ENCODE measurements around the gene FAM193A.
"Not testable (repeated sequence)": the region's sequence is repeated elsewhere in the genome, so short reads cannot be mapped to it uniquely, and the experiment has no call there.

The FAM193A gene

DNA sequence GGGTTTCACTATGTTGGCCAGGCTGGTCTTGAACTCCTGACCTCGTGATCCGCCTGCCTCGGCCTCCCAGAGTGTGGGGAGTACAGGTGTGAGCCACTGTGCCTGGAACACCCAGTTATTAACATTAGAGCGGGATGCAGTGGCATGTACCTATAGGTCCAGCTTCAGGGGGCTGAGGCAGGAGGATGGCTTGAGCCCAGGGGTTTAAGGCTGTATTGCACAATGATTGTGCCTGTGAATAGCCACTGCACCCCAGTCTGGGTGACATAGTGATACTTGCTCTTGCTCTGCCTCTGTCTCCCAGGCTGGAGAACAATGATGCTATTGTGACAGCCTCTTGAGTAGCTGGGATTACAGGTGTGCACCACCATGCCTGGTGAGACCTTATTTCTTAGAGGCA is 39.8 kb downstream of the FAM193A start:
- DNase-seq = no peak

DNA sequence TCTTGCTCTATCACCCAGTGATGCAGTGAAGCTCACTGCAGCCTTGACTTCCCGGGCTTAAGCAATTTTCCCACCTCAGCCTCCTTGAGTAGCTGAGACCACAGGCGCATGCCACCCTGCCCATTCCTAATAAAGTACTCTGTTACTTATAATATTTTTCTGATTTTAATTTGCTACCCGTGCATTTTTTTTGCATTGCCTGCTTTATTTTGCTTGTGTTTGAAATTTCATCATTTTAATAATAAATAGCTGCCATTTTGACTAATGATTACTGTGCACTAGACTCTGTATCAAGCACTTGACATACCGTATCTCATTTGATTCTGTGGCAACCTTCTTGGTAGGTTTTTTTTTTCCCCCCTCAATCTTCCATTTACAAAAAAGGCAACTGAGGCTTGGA is 41.7 kb downstream of the FAM193A start:
- DNase-seq = no peak

DNA sequence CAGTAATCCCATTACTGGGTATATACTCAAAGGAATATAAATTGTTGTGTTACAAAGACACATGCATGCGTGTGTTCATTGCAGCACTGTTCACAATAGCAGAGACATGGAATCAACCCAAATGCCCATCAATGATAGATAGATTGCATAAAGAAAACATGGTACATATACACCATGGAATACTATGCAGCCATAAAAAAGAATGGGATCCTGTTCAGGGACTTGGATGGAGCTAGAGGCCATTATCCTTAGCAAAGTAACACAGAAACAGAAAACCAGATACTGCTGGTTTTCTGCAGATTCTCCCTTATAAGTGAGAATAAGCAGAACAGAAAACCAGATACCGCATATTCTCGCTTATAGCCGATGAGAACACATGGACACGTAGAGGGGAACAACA is 43.5 kb downstream of the FAM193A start:
- no peak for DNase-seq

DNA sequence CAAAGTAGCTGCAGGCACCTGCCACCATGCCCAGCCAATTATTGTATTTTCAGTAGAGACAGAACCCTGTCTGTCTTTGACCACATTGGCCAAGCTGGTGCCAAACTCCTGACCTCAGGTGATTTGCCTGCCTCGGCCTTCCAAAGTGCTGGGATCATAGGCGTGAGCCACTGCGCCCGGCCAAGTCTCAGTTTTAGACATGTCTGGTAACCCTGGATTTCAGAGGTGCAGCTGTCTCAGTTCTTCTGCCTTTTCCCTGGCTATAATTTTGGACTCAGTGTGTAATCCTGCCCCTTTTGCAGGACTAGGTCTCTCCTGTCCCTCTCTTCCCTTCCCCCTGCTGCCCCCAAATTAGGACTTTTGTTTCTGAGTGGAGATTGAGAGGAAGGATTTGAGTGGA is 46.6 kb downstream of the FAM193A start:
- DNase-seq = no peak

DNA sequence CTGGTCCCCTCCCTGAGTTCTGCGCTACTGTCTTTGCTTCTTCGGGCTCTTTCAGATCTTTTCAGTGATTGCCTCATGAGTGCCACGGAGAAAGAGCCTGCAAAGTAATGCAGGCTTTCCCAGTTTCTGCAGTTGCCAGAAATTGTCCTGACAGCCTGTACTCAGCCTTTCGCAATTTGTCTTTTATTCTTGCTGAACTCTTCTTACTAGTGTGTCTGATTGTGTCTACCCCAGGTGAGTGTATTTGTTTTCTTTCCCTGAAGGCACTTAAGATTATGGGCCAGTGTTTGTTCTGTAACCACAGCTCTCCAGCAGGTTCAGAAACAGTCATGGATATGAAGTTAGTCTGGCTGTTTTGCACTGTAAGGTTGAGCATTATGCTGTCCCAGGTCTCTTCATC is 47.1 kb downstream of the FAM193A start:
- peak; percentile 43 for DNase-seq

DNA sequence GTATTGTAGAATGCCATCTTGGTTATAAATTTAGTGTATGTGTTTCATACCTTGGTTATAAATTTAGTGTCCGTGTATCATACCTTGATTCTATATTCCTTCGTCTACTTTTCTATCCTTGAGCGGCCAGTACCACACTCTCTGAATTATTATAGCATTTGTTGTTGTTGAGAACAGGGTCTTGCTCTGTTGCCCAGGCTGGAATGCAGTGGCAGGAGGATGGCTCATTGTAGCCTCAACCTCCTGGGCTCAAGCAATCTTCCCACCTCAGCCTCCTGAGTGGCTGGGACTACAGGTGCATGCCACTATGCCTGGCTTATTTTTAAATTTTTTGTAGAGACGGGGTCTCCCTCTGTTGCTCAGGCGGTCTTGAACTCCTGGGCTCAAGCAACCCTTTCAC is 50.1 kb downstream of the FAM193A start:
- no peak for DNase-seq

DNA sequence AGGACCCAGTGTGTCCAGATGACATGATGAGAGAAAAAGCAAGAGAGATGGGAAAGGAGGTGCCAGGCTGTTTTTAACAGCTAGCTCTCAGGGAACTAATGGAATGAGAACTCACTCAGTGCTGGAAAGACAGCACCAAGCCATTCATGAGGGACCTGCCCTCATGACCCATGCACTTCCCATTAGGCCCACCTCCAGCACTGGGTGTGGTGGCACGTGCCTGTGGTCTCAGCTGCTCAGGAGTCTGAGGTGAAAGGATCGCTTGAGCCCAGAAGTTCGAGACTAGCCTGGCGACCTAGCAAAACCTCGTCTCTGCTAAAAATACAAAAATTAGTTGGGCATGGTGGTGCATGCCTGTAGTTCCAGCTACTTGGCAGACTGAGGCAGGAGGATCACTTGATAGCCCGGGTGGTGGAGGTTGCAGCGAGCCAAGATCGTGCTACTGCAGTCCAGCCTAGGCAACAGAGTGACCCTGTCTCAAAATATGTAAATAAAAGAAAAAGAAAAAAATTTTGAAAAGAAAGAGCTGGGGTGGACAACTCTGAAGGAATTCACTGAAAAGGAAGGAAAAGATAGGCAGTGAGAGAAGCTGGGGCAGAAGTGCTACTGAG is 50.9 kb downstream of the FAM193A start:
- DNase-seq = no peak

DNA sequence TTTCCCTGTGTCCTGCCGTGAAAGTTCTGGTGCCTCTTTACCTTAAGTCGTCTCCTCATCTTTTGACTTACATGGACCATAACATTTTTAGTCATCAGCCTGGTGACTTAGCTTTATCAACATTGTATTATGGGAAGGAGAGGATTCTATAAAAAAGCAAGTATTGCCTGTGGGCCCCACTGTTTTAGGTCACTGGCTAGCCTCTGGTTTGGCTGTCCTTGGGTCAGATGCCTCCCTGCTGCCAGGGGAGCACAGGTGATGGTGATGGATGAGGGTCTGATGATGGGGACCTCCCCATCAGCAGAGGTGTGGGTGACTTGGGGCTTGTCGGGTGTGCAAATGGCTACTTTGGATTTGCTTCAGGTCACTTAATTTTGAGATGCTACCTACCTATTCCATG is 51.8 kb downstream of the FAM193A start:
- DNase-seq = no peak

DNA sequence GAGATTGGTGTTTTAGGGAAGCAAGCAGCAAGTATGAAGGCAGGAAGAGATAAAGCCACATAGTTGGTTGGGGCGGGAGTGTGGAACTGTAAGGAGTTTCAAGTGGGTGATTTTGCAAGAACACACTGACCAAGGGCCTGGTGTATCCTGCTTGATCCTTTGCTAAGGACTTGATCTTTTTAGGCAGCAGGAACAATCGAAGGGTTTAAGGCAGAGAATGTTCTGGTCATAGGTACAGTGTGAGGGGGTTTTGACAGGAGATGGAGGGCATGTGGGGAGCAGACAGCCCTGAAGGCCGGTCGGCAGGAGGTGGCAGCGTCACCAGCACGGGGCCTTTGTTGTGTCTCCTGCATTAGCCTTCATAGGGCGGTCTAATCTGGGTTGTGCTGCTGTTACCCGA is 54.7 kb downstream of the FAM193A start:
- DNase-seq = no peak

DNA sequence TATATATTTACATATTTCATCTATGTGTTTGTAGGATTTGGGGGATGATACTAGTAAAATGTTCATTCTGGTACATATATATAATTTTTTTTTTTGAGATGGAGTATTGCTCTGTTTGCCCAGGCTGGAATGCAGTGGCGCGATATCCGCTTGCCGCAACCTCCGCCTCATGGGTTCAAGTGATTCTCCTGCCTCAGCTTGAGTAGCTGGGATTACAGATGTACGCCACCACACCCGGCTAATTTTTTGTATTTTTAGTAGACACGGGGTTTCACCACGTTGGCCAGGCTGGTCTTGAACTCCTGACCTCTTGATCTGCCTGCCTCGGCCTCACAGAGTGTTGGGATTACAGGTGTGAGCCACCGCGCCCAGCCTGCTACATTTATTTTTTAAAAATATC is 55.6 kb downstream of the FAM193A start:
- not testable (repeated sequence) for DNase-seq

DNA sequence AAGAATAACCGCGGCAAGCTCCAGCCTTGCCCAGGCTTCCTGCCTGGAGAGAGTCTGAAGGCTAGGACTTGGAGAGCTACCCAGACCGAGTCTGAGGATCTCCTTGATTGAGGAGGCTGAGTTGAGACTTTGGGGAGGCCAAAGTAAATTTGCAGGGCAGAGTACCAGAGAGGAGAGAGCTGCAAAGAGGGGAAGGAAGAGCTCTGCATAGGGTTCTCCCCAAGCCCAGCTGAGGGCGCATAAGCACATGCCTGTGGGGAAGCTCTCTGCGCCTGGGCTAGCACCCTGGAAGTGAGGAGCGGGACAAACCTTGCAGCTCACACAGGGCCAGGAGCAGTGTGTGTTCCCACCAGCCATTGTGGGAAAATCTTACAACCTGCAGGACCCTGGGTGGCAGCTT is 56.1 kb downstream of the FAM193A start:
- no peak for DNase-seq

DNA sequence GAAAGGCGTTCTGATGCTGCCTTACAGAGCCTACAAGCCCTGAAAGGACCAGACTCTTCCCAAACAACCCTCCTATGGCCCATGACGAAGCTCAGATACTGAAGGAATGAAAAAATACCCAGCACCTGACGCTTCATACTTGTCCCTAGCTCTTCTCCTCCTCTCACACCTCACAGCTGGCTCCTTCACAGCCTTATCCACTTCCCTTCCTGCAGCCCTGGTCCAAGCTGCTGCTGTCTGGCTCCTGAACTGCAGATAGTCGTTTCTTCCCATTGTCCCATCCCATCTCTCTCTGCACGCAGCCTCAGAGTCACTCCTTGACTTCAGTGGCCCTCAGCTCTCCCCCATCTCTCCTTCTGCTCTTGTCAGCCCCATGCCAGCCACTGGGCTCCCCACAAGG is 56.6 kb downstream of the FAM193A start:
- DNase-seq = no peak

DNA sequence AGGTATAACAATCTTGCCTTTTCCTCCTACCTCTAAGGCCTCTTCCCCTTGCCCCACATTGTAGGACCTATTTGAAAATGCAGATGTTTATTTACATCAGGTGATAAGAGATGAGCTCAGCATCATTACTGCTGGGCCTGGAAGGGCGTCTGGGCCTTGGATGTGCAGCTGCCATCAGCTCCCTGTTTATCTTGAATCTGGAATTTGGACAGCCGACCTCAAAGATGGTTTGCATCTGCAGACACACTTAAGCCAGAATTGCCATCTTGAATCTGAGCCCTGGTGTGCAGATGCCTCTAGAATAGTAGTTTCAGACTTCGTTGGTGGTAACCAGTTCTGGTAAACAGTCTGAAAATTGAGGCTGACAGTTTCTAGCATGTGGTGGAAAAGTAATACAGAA is 59.0 kb downstream of the FAM193A start:
- no peak for DNase-seq

DNA sequence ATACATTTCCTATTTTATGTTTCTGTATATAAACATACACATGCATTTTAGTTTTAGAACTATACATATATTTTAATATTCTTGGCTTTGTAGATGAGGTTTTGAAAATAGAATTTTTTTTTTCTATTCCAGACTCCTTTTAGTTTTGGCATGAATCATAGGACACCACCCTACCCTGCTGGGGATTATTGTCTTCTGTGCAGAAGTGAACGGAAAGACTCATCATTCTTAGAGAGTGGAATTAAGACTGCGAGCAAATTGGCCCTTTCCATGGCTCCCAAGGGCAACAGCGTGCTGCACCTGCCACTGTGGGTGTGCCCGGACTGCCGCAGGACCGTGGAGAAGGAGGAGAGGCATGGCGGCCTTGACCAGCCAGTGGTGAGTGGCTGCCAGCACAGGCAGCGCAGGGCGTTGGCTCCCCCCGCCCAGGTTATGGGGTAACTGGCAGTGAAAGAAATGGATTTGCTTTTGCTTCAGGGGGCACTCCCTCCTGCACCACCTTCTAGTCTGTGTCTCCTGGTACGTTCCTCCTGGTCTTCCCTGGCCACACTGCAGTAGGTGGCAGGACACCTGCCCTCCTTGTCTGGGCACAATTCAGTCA is 59.6 kb downstream of the FAM193A start:
- no peak for DNase-seq

DNA sequence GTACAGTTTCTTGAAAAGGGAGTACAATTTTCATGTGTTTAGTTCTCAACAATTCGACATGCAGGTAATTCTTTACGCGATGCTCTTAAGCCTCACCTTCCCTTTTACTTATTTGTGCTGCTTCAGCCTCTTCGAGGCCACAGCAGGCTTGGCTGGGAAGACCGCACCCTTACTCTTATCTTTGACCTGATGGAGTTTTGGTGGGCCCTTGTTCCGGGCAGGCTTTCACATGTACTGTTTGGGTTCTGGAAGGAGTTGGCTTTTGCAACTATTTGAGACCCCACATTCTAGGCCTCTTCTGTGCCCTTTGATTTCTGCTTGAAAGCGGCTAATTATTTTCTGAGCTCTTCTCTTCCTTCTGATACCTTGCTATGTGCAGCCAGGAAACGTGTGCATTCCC is 60.2 kb downstream of the FAM193A start:
- DNase-seq = no peak

DNA sequence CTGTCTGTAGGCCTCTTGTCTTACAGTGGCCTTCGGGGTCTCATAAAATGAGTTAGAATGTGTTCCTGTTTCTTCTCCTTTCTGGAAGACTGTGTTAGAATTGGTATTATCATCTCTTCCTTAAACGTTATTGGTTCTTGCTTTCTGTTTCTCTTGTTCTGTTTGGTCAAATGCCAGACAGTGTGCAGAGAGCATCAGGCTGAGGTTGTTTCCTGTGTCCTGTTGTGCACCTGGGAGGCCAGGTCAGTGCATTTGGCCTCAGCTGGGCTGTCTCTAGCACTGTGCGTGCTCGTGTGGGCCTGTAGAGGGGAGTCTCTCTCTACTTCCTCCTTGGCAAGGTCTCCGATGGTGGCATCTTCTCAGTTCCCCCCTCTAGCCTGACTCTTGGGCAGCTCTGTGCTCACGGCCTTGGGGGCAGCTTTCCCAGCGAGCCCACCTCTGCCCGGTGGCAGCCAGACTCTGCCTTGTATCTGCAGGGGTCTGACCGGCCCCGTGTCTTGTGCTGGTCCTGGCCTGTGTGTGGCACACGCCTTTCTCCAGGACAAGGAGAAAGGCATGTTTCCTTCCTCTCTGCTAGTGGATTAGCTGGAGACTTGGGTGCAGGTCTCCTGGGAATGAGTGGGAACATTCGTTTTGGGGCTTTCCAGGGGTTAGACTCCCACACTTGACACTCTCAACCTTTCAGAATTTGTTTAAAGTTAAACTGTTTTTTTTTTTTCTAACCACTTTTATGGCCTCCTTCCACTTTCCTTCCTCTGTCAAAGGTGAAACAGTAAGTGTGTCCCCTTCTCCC is 62.3 kb downstream of the FAM193A start:
- DNase-seq = no peak

DNA sequence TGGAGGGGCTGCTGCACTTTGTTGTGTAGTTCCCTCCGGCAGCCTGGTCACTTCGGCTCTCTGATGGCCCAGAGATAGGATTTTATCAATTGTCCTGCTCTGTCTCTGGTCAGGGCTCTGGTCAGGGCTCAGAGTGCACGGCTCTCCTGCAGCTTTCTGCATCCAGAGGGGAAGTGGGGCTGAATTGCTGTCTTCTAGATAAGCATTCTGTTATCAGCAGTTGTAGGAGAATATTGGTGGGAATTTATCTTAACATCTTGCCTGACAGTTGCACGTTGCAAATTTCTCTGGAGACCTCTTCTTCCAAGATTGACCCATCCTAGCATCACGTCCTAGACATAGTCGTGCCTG is 62.8 kb downstream of the FAM193A start:
- no peak for DNase-seq

DNA sequence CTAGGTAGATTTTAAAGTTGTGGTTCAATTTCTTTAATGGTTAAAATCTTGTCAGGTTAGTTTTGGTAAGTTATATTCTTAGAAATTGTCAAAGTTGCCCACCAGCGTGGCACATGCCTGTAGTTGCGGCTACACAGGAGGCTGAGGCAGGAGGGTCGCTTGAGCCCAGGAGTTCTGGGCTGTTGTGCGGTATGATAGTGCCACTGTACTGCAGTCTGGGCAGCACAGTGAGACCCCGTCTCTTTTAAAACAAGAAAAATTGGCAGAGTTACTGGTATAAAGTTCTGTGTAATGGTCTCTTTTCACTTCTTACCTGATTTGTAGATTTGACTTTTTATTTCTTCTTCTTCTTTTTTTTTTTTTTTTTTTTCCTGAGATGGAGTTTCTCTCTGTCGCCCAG is 64.4 kb downstream of the FAM193A start:
- no peak for DNase-seq

DNA sequence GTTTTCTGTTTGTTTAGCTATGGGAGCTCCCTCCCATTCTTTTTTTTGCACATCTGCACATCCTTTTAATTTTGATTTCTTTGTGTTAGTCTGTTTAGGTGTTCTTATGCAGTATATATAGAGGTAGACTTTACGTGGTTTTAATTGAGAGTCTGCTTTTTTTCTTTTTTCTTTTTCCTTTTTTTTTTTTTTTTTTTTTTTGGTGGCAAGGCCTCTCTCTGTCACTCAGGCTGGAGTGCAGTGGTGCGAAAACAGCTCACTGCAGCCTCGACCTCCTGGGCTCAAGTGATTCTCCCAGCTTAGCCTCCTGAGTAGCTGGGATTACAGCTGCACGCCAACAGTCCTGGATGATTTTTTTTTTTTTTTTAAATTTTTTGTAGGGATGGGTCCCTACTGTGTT is 68.2 kb downstream of the FAM193A start:
- no peak for DNase-seq

DNA sequence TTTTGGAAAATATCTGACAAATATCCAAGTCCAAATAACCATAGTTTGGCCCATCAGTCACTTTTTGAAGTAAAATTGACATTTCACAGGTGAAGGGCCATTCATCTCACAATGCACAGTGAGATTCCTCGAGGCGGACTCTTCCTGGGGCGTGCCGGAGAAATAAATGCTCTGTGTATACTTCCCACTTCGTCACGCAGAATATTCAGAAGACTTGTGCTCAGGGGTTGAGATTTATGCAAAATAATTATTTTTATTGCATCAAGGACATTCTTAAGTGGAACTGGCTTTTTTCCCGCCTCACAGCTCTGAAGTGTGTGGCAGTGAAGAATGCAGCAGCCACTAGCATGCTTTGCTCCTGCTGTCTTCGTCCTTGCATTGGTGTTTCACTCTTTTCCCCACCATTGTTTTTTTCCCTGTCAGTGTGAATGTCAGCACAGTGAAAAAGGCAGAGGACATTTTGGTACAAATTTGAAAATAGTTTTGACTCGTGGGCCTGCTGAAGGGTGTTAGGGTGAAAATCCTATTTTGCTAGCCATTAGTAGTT is 70.6 kb downstream of the FAM193A start:
- DNase-seq = no peak

DNA sequence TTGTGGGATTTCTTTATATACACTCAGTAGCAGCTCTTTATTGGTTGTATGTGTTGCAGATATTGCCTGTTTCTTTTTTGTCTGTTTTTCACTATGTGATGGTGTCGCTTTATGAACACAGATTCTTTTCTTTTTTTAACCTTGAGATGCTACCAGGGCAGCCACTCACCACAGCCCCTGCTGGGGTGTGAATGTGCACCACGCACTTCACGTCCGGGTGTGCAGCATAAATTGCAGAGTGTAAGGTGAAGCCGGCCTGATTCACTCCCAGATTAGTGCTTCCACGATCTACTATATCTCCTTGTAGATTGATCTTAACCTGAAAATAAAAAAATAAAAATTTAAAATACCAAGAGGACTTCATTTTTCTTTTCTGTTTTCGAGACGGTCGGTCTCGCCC is 71.4 kb downstream of the FAM193A start:
- DNase-seq = no peak

DNA sequence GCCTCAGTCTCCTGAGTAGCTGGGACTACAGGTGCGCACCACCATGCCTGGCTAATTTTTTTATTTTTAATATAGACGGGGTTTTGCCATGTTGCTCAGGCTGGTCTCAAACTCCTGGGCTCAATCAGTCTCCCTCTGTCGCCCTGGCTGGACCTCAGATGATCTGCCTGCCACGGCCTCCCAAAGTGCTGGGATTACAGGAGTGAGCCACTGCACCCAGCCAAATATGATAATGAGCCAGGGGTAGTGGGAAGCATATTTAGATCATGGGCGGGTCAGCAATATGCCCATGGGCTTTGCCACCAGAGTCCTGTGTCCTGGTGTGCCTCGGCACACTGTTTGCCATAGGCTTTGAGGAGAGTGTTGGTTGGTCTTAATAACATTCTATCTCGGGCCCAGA is 71.8 kb downstream of the FAM193A start:
- no peak for DNase-seq

DNA sequence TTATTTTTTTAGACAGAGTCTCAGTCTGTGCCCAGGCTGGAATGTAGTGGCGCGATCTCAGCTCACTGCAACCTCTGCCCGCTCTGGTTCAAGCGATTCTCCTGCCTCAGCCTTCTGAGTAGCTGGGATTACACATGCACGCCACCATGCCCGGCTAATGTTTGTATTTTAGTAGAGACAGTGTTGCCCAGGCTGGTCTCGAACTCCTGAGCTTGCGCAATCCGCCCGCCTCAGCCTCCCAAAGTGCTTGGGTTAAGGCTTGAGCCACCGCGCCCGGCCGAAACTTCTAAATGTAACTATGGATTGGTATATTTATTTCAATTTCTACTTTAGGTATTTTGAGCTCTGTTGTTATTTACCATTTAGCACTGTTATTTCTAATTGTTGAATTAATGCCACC is 79.4 kb downstream of the FAM193A start:
- DNase-seq = no peak

DNA sequence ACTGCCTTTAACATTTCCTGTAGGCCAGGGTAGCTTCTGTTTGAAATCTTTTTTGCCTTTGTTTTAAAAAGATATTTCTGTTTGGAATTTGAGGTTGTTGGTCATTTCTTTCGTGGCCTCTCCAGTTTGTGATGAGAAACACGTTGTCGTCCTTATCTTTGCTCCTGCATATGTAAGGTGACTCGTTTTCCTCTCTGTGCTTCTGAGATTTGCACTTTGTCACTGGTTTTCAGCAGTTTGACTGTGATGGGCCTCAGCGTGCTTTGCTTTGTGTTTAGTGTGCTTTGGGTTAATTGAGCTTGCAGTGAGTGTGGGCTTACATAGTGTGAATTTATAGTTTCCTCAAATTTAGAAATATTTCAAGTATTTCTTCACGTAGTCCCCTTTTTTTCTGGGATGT is 81.5 kb downstream of the FAM193A start:
- DNase-seq = no peak

Measured in NCI-H2029 (cell line).